Esophagus squamous epithelium (tissue), 5 donors: Measurements from ENCODE around the gene CDV3. TPM values are rescaled to one million over a fixed set of nuclear protein-coding genes. Genes with fewer than 3 reads are reported as not detected.
"Not testable (repeated sequence)": the region's sequence is repeated elsewhere in the genome, so short reads cannot be mapped to it uniquely, and the experiment has no call there.

Experiments
- DNase-seq: peaks from one replicate; lab custom pipeline; 2025; lab: John Stamatoyannopoulos, UW
- H3K27ac ChIP-seq, 4 donors: fragments of 200-600 bp; sonication (generic); one replicate each; pipeline ENCODE4 v1.5.1; 2016 to 2019; ENCODE audit warnings: mild to moderate bottlenecking in 1 of 4
- H3K27me3 ChIP-seq, 4 donors: fragments of 200-600 bp; sonication (generic); 1 replicate in 3 of 4; 2 replicates in 1 of 4; pipeline versions ENCODE4 v1.5.1 to v1.6.0; 2017 to 2021; ENCODE audit warnings: antibody characterized with exemption in 1 of 4
- H3K36me3 ChIP-seq, 3 donors: fragments of 200-600 bp; sonication (generic); one replicate each; pipeline ENCODE4 v1.5.1; 2016 to 2019
- H3K4me1 ChIP-seq, 3 donors: fragments of 200-600 bp; sonication (generic); one replicate each; pipeline ENCODE4 v1.5.1; 2017 to 2019
- H3K4me3 ChIP-seq, 4 donors: fragments of 200-600 bp; sonication (generic); 1 replicate in 3 of 4; 2 replicates in 1 of 4; pipeline ENCODE4 v1.5.1; 2016 to 2019; ENCODE audit warnings: mild to moderate bottlenecking in 2 of 4, moderate library complexity in 1 of 4
- H3K9me3 ChIP-seq, 3 donors: fragments of 200-600 bp; sonication (generic); one replicate each; pipeline ENCODE4 v1.5.1; 2016 to 2019
- POLR2A ChIP-seq, 4 donors: fragments of 450-650 bp; IDR thresholded peaks; one replicate each; pipeline ENCODE4 v1.6.1; 2017; ENCODE audit warnings: antibody characterized with exemption in 4 of 4, mild to moderate bottlenecking in 4 of 4, moderate library complexity in 3 of 4
- WGBS, 2 donors: methylation state at CpG; one replicate each; pipeline ENCODE4 v1.1.5; 2018; 5-methylcytosine and 5-hydroxymethylcytosine counted together
- intact Hi-C: fragments of 100-400 bp; cut with DNase I; formaldehyde crosslinking; loops from one replicate; pipeline ENCODE4 v1.15.0; 2022
- total RNA-seq, 4 donors: library from RNA; depleted of rRNA; stranded (reverse); fragments of >200 nt; gene quantifications; one replicate each; pipeline ENCODE4 v1.1.0, GENCODE V29; 2016
- TF ChIP-seq, protein P1 (sequence below), 6 experiments: fragments of 450-650 bp in 4 of 6; fragments of 200-600 bp in 2 of 6; sonication (generic) in 2 of 6; IDR thresholded peaks; one replicate each; pipeline ENCODE4 v1.5.1; 2016 to 2019; ENCODE audit warnings: antibody characterized with exemption in 6 of 6, mild to moderate bottlenecking in 4 of 6, moderate library complexity in 4 of 6
- donor health status: DM: yes; HTN: yes; CAD: no.

CDV3 gene
- total RNA-seq, 4 donors from 2014 or later = 94.5 to 120 (median 119) TPM

DNA sequence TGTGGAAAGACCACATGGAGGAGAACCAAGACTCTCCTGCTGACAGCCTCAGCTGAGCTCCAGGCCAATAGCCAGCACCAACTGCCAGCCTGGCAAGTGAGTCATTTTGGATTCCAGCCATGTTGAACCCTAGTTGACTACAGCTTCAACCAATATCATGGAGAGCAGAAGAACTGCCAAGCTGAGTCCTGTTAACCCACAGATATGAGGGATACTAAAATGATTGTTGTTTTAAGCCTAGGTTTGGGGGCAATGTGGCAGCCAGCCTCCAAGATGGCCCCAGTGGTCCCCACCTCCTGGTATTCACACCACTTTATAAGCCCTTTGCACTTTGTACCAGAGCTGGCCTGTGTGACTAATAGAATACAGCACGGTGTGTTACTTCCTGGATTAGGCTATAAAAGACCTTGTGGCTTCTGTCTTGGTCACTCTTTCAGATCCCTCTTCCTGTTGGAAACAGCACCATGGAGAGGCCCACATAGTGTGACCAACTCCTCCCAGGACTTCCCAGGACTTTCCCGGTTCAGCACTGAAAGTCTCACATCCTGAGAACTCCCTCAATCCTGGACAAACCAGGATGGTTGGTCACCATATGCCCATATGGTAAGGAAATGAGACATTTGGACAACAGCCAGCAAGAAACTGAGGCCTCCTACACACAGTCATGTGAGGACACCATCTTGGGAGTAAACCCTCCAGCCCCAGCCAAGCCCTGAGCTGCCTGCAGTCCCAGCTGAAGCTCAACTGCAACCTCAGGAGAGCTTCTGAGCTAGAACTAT lies 32.4 kb upstream of the CDV3 start:
- Histone ChIP-seq H3K27ac (peak overlapping the region in 3 of 4 donors; percentile 15 to 71 (median 64)), H3K36me3 (no peaks in the 10 kb centered on the region), H3K4me3 (no peak overlapping the region), H3K4me1 (peaks cover 8 to 33% (median 17%) of the 10 kb centered on the region in 3 donors), H3K27me3 (no peaks in the 10 kb centered on the region), H3K9me3 (no peaks in the 10 kb centered on the region)
- 25 to 43% methylated on average over 1 to 2 of the region's 2 CpGs for WGBS, 2 donors
- TF ChIP-seq, protein P1, sequence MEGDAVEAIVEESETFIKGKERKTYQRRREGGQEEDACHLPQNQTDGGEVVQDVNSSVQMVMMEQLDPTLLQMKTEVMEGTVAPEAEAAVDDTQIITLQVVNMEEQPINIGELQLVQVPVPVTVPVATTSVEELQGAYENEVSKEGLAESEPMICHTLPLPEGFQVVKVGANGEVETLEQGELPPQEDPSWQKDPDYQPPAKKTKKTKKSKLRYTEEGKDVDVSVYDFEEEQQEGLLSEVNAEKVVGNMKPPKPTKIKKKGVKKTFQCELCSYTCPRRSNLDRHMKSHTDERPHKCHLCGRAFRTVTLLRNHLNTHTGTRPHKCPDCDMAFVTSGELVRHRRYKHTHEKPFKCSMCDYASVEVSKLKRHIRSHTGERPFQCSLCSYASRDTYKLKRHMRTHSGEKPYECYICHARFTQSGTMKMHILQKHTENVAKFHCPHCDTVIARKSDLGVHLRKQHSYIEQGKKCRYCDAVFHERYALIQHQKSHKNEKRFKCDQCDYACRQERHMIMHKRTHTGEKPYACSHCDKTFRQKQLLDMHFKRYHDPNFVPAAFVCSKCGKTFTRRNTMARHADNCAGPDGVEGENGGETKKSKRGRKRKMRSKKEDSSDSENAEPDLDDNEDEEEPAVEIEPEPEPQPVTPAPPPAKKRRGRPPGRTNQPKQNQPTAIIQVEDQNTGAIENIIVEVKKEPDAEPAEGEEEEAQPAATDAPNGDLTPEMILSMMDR (IDR thresholded peaks at IDR 0.05) = no peak
- no peak for TF ChIP-seq POLR2A (IDR thresholded peaks at IDR 0.05)
- intact Hi-C loops = loop anchor here (10.0 kb wide), 1 partner anchor 46 kb away; no protein-coding TSS in a partner anchor
- DNase-seq = no peak

DNA sequence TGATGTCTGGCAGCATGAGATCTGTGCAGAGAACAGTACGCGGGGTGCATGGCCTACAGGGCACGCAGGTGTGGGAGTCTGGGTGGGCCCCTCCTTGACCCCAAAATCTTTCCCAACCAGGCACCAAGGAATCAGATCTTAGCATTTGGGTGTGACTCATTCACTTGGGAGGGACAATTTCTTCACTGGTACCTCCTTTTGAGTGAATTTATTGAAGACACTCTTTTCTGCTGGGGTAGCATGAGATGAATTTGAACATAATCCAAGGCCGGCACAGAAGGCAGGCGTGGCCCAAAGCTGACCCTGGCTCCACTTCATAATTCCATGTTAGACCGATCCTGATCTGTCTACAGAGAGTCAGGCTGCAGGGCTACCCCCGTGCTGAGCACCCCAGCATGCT lies 30.6 kb upstream of the CDV3 start:
- DNase-seq = no peak
- WGBS, 2 donors = 79 to 96% methylated on average over 7 of the region's 7 CpGs

DNA sequence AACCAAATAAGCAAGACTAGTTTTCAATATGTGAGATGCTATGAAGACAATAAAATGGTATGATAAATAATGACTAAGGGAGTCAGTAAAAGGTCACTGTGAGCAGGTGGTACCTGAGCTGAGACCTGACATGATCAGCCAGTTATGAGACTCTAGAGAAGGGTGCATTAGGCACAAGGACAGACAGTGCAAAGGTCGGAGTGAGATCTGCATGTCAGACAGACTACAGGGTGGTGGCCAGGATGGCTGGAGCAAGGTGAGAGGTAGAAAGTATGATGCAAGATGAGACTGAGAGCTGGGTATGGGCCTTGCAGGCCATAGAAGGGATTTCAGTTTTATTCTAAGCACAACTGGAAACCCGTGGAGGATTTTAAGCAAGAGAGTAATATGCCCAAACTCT lies 28.5 kb upstream of the CDV3 start:
- intact Hi-C loops = loop anchor here (10.0 kb wide), 1 partner anchor 50 kb away; no protein-coding TSS in a partner anchor
- Histone ChIP-seq H3K27ac (peak overlapping the region in 1 of 4 donors; percentile 17), H3K4me1 (peaks cover 6 to 48% (median 16%) of the 10 kb centered on the region in 3 donors)
- H3K4me3 ChIP-seq, H3K9me3 ChIP-seq, H3K36me3 ChIP-seq, H3K27me3 ChIP-seq, DNase-seq: not testable (repeated sequence)
- 82 to 88% methylated on average over 2 of the region's 2 CpGs for WGBS, 2 donors

More for the DNA sequence above, 30.6 kb upstream of the CDV3 start:
- Histone ChIP-seq H3K4me1 (peaks cover 6 to 39% (median 16%) of the 10 kb centered on the region in 3 donors), H3K9me3 (no peaks in the 10 kb centered on the region), H3K36me3 (no peaks in the 10 kb centered on the region), H3K27ac (peak overlapping the region in 1 of 4 donors; percentile 13), H3K4me3 (no peak overlapping the region), H3K27me3 (no peaks in the 10 kb centered on the region)
- TF ChIP-seq POLR2A (IDR thresholded peaks at IDR 0.05) = no peak
- TF ChIP-seq, protein P1 (IDR thresholded peaks at IDR 0.05) = no peak
- intact Hi-C loops = loop anchor here (10.0 kb wide), 1 partner anchor 48 kb away; no protein-coding TSS in a partner anchor

DNA sequence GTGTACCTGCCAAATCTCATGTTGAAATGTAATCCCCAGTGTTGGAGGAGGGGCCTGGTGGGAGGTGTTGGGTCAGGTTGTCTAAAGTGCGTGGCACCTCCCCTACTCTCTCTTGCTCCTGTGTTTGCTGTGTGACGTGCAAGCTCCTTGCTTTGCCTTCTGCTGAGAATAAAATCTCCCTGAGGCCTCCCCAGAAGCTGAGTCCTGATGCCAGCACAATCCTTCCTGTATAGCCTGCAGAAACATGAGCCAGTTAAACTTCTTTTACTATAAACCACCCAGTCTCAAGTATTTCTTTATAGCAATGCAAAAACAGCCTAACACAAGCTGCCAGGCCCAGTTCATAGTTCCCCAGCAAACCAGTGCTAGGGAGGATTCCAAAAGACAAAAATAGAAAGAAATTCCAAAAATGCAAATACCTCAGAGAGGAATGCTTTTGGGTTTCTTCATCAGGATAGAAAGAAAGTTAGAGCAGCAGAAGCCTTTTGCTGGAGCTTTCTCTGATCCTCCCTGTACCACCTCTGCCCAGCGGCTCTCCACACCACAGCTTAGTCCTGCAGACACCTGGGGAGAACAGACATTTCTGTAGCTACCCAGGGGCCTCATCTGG lies 25.9 kb upstream of the CDV3 start:
- TF ChIP-seq, protein P1 (IDR thresholded peaks at IDR 0.05) = no peak
- TF ChIP-seq POLR2A (IDR thresholded peaks at IDR 0.05) = no peak
- Histone ChIP-seq H3K36me3 (no peaks in the 10 kb centered on the region), H3K27ac (peak overlapping the region; percentile 43 to 84 (median 74)), H3K27me3 (no peaks in the 10 kb centered on the region), H3K9me3 (no peaks in the 10 kb centered on the region), H3K4me1 (peaks cover 6 to 33% (median 9%) of the 10 kb centered on the region in 3 donors), H3K4me3 (no peak overlapping the region)
- WGBS, 2 donors = 45 to 65% methylated on average over 3 of the region's 3 CpGs
- DNase-seq = no peak
- intact Hi-C loops = loop anchor here (10.0 kb wide), 1 partner anchor 53 kb away; no protein-coding TSS in a partner anchor

- WGBS, 2 donors = 22 to 26% methylated on average over 2 of the region's 2 CpGs
- no peaks in the 10 kb centered on the region for H3K36me3 ChIP-seq
- no peaks in the 10 kb centered on the region for H3K9me3 ChIP-seq
- no peak for DNase-seq
- no peaks in the 10 kb centered on the region for H3K27me3 ChIP-seq
- H3K4me1 ChIP-seq = peaks cover 6 to 28% (median 9%) of the 10 kb centered on the region in 3 donors
- peak overlapping the region; percentile 43 to 84 (median 74) for H3K27ac ChIP-seq
- TF ChIP-seq, protein P1 (IDR thresholded peaks at IDR 0.05) = no peak
- no peak for TF ChIP-seq POLR2A (IDR thresholded peaks at IDR 0.05)
- H3K4me3 ChIP-seq = no peak overlapping the region
- intact Hi-C loops = loop anchor here (10.0 kb wide), 1 partner anchor 53 kb away; no protein-coding TSS in a partner anchor
Observed at GRCh38 chr3:133548090-133548489, 25.4 kb upstream of the CDV3 start.
